Measurements from ENCODE around the gene NELL2.

DNA sequence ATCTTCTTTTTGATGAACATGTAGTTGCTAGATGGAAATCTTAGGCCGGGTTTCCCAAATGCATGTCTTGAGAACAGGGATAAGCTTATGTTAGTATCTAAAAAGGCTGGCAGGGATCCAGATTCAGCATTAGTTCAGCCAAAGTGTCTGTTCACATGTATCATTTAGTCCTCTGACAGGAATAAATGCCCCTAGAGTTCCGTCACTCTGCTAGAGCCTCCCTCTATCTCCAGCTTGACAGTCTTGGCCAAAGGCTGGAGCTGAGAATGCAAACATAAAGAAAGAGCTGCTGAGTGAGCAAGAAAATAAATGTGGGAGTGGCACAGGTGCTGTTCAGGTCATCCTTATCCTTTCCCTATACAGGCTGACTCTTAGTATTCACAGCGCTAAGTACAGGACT is 13.8 kb upstream of the NELL2 start:
- TF ChIP-seq, protein P1, sequence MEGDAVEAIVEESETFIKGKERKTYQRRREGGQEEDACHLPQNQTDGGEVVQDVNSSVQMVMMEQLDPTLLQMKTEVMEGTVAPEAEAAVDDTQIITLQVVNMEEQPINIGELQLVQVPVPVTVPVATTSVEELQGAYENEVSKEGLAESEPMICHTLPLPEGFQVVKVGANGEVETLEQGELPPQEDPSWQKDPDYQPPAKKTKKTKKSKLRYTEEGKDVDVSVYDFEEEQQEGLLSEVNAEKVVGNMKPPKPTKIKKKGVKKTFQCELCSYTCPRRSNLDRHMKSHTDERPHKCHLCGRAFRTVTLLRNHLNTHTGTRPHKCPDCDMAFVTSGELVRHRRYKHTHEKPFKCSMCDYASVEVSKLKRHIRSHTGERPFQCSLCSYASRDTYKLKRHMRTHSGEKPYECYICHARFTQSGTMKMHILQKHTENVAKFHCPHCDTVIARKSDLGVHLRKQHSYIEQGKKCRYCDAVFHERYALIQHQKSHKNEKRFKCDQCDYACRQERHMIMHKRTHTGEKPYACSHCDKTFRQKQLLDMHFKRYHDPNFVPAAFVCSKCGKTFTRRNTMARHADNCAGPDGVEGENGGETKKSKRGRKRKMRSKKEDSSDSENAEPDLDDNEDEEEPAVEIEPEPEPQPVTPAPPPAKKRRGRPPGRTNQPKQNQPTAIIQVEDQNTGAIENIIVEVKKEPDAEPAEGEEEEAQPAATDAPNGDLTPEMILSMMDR (IDR thresholded peaks at IDR 0.05 in 2 of 3, conservative IDR thresholded peaks at IDR 0.05 in 1 of 3; ENCODE audit: borderline replicate concordance in 1 of 3, insufficient read depth in 1 of 3, low read depth in 2 of 3, low read length in 2 of 3), result no peak
- TF ChIP-seq CEBPB (IDR thresholded peaks at IDR 0.05; ENCODE audit: low read depth) (no peak), MAX (IDR thresholded peaks at IDR 0.05) (no peak), POLR2A (IDR thresholded peaks at IDR 0.05; ENCODE audit: borderline replicate concordance, extremely low read depth, insufficient read depth, insufficient read length) (no peak), POLR2AphosphoS5 (IDR thresholded peaks at IDR 0.05; ENCODE audit: low read depth, low read length) (no peak), EZH2 (IDR thresholded peaks at IDR 0.05) (no peak), ZNF274 (IDR thresholded peaks at IDR 0.05; ENCODE audit: low read depth, low read length) (no peak), FOSL1 (IDR thresholded peaks at IDR 0.05; ENCODE audit: low read depth) (no peak), YY1 (IDR thresholded peaks at IDR 0.05; ENCODE audit: extremely low read depth, insufficient replicate concordance, low read depth, low read length) (no peak), SRF (IDR thresholded peaks at IDR 0.05; ENCODE audit: low read depth) (no peak), ZFX (IDR thresholded peaks at IDR 0.05) (no peak), REST (IDR thresholded peaks at IDR 0.05; ENCODE audit: low read depth) (no peak), EZH2phosphoT487 (IDR thresholded peaks at IDR 0.05; ENCODE audit: borderline replicate concordance) (no peak), ATF3 (IDR thresholded peaks at IDR 0.05) (no peak)

All from HCT116 (cell line).